HepG2 (cell line): ENCODE results near the gene MRRF. TPM values are rescaled to one million over a fixed set of nuclear protein-coding genes. Genes with fewer than 3 reads are reported as not detected.

Source experiments
- ATF7 ChIP-seq, 2 experiments: fragments of 450-650 bp in 1 of 2; sonication (generic) in 1 of 2; formaldehyde crosslinking in 1 of 2; IDR thresholded peaks; 2 replicates each; pipeline versions ENCODE4 v1.4.0 to v1.6.1; 2016 to 2020; ENCODE audit warnings: antibody characterized with exemption in 1 of 2, mild to moderate bottlenecking in 1 of 2, missing genetic modification reagents in 1 of 2
- EEA1 ChIP-seq: sonication (generic); formaldehyde crosslinking; IDR thresholded peaks from 2 replicates; pipeline ENCODE4 v1.5.1; 2020; ENCODE audit warnings: mild to moderate bottlenecking, missing genetic modification reagents, borderline replicate concordance
- FOXK1 ChIP-seq: sonication (generic); formaldehyde crosslinking; IDR thresholded peaks from 2 replicates; pipeline ENCODE4 v1.4.0; 2020; ENCODE audit warnings: low read depth, missing genetic modification reagents, borderline replicate concordance
- GTF3A ChIP-seq: sonication (generic); formaldehyde crosslinking; conservative IDR thresholded peaks from 2 replicates; pipeline ENCODE4 v1.4.0; 2020; ENCODE audit warnings: mild to moderate bottlenecking, missing genetic modification reagents
- PRPF4 ChIP-seq: fragments of 200-400 bp; formaldehyde crosslinking; IDR thresholded peaks from 2 replicates; pipeline ENCODE4 v1.6.1; 2016; ENCODE audit warnings: low read length, low read depth; ENCODE audit not compliant: poor library complexity, severe bottlenecking
- RXRB ChIP-seq: IDR thresholded peaks from 2 replicates; pipeline ENCODE4 v1.6.1; 2016; ENCODE audit warnings: borderline replicate concordance, missing genetic modification reagents, missing compliant biosample characterization
- SPEN ChIP-seq: sonication (generic); formaldehyde crosslinking; IDR thresholded peaks from 2 replicates; pipeline ENCODE4 v1.5.1; 2020; ENCODE audit warnings: low read depth, mild to moderate bottlenecking, missing genetic modification reagents
- ZFP37 ChIP-seq: sonication (generic); formaldehyde crosslinking; IDR thresholded peaks from 2 replicates; pipeline ENCODE4 v1.4.0; 2020; ENCODE audit warnings: missing genetic modification reagents, borderline replicate concordance
- ZNF234 ChIP-seq: sonication (generic); formaldehyde crosslinking; conservative IDR thresholded peaks from 2 replicates; pipeline ENCODE4 v1.5.1; 2020; ENCODE audit warnings: mild to moderate bottlenecking, missing genetic modification reagents
- polyA plus RNA-seq, 8 experiments: library from polyadenylated mRNA; depleted of rRNA in 3 of 8; stranded (reverse) in 7 of 8; unstranded in 1 of 8; fragments of >200 nt; fragmentation: Illumina TruSeq in 4 of 8; extraction: Trizol in 4 of 8; gene quantifications; 2 replicates each; pipeline versions ENCODE4 v1.2.1 to v1.2.3, GENCODE V29; 2011 to 2016; ENCODE audit warnings: low read depth in 4 of 8, missing spikeins in 1 of 8, mixed read lengths in 1 of 8; ENCODE audit not compliant: insufficient read depth in 1 of 8
- total RNA-seq, 5 experiments: library from RNA; depleted of rRNA; stranded (reverse); fragments of >200 nt; fragmentation: Illumina TruSeq; extraction: Trizol; gene quantifications; 2 replicates each; pipeline ENCODE4 v1.2.3, GENCODE V29; 2016; ENCODE audit warnings: low read depth in 1 of 5
- TF ChIP-seq, protein P1 (sequence below): IDR thresholded peaks from 2 replicates; pipeline ENCODE4 v1.6.1; 2012; ENCODE audit warnings: low read length, improper control_type of control experiment
- TF ChIP-seq, protein P2 (sequence below): IDR thresholded peaks from 2 replicates; pipeline ENCODE4 v1.6.1; 2016; ENCODE audit warnings: low read depth, missing genetic modification reagents, missing compliant biosample characterization
- TF ChIP-seq, protein P3 (sequence below): IDR thresholded peaks from 2 replicates; pipeline ENCODE4 v1.6.1; 2016; ENCODE audit warnings: missing compliant biosample characterization, missing genetic modification reagents, borderline replicate concordance
- TF ChIP-seq, protein P4 (sequence below): sonication (generic); formaldehyde crosslinking; IDR thresholded peaks from 2 replicates; pipeline ENCODE4 v1.4.0; 2020; ENCODE audit warnings: missing genetic modification reagents, mild to moderate bottlenecking, borderline replicate concordance

Gene MRRF
- total and polyA plus RNA-seq, 2 of the 13 experiments (the other 11 are each of a cell fraction or from before 2014, with no cell fraction given): 37.3 to 44.3 TPM

DNA sequence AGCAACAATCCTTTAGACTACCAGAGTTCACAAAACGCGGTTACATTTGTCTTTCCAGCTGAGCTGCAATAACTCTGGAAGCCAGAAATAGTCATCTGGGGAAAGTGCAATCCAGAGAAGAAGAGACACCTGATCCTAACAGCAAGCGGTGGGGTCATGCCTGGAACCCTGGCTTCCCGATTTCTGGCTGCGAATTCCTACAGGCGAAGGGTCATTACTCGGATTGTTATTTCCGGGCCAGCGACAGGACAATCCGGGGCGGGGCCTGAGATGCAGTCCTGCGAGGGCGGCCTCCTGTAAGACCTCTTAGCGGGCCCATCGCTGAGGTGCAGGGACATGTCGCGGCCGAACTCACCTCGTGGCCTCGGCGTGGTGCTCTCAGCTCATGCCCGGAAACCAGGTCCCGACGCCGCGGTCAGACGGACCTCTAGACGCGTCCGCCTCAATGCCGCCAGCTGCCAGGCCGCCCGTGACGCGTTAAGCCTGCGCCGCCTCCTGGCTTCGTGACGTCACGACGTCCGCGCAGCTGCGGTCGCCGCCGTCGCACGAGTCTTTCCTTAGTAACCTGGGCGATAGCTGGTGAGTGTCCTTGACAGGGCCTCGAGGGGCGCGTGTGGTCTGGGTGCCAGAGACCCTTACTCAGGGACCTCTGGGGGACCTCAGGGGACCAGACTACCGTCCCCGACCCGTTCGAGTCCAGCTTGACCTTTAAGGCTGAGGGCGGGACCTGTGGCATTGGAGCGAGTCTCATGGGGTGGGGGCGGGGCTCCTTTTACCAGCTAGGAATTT is at the start of gene MRRF, which contains the start of gene RBM18 (continued):
- TF ChIP-seq, protein P1, sequence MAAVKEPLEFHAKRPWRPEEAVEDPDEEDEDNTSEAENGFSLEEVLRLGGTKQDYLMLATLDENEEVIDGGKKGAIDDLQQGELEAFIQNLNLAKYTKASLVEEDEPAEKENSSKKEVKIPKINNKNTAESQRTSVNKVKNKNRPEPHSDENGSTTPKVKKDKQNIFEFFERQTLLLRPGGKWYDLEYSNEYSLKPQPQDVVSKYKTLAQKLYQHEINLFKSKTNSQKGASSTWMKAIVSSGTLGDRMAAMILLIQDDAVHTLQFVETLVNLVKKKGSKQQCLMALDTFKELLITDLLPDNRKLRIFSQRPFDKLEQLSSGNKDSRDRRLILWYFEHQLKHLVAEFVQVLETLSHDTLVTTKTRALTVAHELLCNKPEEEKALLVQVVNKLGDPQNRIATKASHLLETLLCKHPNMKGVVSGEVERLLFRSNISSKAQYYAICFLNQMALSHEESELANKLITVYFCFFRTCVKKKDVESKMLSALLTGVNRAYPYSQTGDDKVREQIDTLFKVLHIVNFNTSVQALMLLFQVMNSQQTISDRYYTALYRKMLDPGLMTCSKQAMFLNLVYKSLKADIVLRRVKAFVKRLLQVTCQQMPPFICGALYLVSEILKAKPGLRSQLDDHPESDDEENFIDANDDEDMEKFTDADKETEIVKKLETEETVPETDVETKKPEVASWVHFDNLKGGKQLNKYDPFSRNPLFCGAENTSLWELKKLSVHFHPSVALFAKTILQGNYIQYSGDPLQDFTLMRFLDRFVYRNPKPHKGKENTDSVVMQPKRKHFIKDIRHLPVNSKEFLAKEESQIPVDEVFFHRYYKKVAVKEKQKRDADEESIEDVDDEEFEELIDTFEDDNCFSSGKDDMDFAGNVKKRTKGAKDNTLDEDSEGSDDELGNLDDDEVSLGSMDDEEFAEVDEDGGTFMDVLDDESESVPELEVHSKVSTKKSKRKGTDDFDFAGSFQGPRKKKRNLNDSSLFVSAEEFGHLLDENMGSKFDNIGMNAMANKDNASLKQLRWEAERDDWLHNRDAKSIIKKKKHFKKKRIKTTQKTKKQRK: no peak
- 0 out of 2 replicates have a peak, but pooled peaks have one; percentile 50 for TF ChIP-seq GTF3A (CRISPR knock-in tag)
- TF ChIP-seq PRPF4: no peak
- TF ChIP-seq, protein P2, sequence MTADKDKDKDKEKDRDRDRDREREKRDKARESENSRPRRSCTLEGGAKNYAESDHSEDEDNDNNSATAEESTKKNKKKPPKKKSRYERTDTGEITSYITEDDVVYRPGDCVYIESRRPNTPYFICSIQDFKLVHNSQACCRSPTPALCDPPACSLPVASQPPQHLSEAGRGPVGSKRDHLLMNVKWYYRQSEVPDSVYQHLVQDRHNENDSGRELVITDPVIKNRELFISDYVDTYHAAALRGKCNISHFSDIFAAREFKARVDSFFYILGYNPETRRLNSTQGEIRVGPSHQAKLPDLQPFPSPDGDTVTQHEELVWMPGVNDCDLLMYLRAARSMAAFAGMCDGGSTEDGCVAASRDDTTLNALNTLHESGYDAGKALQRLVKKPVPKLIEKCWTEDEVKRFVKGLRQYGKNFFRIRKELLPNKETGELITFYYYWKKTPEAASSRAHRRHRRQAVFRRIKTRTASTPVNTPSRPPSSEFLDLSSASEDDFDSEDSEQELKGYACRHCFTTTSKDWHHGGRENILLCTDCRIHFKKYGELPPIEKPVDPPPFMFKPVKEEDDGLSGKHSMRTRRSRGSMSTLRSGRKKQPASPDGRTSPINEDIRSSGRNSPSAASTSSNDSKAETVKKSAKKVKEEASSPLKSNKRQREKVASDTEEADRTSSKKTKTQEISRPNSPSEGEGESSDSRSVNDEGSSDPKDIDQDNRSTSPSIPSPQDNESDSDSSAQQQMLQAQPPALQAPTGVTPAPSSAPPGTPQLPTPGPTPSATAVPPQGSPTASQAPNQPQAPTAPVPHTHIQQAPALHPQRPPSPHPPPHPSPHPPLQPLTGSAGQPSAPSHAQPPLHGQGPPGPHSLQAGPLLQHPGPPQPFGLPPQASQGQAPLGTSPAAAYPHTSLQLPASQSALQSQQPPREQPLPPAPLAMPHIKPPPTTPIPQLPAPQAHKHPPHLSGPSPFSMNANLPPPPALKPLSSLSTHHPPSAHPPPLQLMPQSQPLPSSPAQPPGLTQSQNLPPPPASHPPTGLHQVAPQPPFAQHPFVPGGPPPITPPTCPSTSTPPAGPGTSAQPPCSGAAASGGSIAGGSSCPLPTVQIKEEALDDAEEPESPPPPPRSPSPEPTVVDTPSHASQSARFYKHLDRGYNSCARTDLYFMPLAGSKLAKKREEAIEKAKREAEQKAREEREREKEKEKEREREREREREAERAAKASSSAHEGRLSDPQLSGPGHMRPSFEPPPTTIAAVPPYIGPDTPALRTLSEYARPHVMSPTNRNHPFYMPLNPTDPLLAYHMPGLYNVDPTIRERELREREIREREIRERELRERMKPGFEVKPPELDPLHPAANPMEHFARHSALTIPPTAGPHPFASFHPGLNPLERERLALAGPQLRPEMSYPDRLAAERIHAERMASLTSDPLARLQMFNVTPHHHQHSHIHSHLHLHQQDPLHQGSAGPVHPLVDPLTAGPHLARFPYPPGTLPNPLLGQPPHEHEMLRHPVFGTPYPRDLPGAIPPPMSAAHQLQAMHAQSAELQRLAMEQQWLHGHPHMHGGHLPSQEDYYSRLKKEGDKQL (CRISPR knock-in tag): peak; percentile 66; the same call in 1 of the 2 replicates
- TF ChIP-seq ZNF234 (CRISPR knock-in tag): peak; percentile 30; the same call in 1 of the 2 replicates
- peak; percentile 87; the same call in 1 of the 2 replicates for TF ChIP-seq ZFP37 (CRISPR knock-in tag)
- TF ChIP-seq, protein P3, sequence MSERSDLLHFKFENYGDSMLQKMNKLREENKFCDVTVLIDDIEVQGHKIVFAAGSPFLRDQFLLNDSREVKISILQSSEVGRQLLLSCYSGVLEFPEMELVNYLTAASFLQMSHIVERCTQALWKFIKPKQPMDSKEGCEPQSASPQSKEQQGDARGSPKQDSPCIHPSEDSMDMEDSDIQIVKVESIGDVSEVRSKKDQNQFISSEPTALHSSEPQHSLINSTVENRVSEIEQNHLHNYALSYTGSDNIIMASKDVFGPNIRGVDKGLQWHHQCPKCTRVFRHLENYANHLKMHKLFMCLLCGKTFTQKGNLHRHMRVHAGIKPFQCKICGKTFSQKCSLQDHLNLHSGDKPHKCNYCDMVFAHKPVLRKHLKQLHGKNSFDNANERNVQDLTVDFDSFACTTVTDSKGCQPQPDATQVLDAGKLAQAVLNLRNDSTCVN (CRISPR knock-in tag): peak; percentile 74
- TF ChIP-seq FOXK1 (CRISPR knock-in tag): peak; percentile 87
- peak; percentile 62; the same call in 1 of the 2 replicates for TF ChIP-seq RXRB (CRISPR knock-in tag)
- peak; percentile 74 for TF ChIP-seq ATF7 (IDR thresholded peaks at IDR 0.05)
- peak; percentile 88 for TF ChIP-seq ATF7 (CRISPR knock-in tag; IDR thresholded peaks at IDR 0.05)
- TF ChIP-seq SPEN (CRISPR knock-in tag): peak; percentile 97
- TF ChIP-seq EEA1 (CRISPR knock-in tag): peak; percentile 99
- TF ChIP-seq, protein P4, sequence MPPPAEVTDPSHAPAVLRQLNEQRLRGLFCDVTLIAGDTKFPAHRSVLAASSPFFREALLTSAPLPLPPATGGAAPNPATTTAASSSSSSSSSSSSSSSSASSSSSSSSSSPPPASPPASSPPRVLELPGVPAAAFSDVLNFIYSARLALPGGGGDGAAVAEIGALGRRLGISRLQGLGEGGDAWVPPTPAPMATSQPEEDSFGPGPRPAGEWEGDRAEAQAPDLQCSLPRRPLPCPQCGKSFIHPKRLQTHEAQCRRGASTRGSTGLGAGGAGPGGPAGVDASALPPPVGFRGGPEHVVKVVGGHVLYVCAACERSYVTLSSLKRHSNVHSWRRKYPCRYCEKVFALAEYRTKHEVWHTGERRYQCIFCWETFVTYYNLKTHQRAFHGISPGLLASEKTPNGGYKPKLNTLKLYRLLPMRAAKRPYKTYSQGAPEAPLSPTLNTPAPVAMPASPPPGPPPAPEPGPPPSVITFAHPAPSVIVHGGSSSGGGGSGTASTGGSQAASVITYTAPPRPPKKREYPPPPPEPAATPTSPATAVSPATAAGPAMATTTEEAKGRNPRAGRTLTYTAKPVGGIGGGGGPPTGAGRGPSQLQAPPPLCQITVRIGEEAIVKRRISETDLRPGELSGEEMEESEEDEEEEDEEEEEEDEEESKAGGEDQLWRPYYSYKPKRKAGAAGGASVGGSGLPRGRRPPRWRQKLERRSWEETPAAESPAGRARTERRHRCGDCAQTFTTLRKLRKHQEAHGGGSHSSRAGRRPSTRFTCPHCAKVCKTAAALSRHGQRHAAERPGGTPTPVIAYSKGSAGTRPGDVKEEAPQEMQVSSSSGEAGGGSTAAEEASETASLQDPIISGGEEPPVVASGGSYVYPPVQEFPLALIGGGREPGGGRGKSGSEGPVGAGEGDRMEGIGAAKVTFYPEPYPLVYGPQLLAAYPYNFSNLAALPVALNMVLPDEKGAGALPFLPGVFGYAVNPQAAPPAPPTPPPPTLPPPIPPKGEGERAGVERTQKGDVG (CRISPR knock-in tag): peak; percentile 90; the same call in 1 of the 2 replicates
